Nucleus accumbens (tissue), 56 donors: ENCODE measurements around the gene GOPC.
"Not testable (repeated sequence)": the region's sequence is repeated elsewhere in the genome, so short reads cannot be mapped to it uniquely, and the experiment has no call there.

Source experiments
- DNase-seq, 56 donors: peaks; one replicate each; lab custom pipeline; 2025; lab: John Stamatoyannopoulos, UW

Gene GOPC

GRCh38 chr6:117520603-117521395, 81.5 kb downstream of the GOPC start:
- DNase-seq: no peak

GRCh38 chr6:117518870-117519269, 83.4 kb downstream of the GOPC start:
- DNase-seq: no peak

- not testable (repeated sequence) for DNase-seq
Measured at GRCh38 chr6:117517995-117518394, 84.3 kb downstream of the GOPC start.

GRCh38 chr6:117515326-117515725, 87.0 kb downstream of the GOPC start:
- DNase-seq: no peak

GRCh38 chr6:117514655-117515054, 87.7 kb downstream of the GOPC start:
- no peak for DNase-seq

- no peak for DNase-seq
Measured at GRCh38 chr6:117513778-117514365, 88.4 kb downstream of the GOPC start.

- no peak for DNase-seq
Measured at GRCh38 chr6:117512987-117513573, 89.2 kb downstream of the GOPC start.

GRCh38 chr6:117512056-117512828, 90.1 kb downstream of the GOPC start:
- no peak for DNase-seq
